ENCODE measurements around the gene INCA1. TPM values are rescaled to one million over a fixed set of nuclear protein-coding genes. Genes with fewer than 3 reads are reported as not detected.

The INCA1 gene
- total and polyA plus RNA-seq, 2 of the 13 experiments (the other 11 are each of a cell fraction or from before 2014, with no cell fraction given), result 0.93 to 2.6 TPM

DNA sequence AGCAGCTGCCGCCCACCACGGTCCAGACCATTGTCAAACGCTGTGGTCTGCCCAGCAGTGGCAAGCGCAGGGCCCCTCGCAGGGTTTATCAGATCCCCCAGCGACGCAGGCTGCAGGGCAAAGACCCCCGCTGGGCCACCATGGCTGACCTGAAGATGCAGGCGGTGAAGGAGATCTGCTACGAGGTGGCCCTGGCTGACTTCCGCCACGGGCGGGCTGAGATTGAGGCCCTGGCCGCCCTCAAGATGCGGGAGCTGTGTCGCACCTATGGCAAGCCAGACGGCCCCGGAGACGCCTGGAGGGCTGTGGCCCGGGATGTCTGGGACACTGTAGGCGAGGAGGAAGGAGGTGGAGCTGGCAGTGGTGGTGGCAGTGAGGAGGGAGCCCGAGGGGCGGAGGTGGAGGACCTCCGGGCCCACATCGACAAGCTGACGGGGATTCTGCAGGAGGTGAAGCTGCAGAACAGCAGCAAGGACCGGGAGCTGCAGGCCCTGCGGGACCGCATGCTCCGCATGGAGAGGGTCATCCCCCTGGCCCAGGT is 24.9 kb upstream of the INCA1 start (continued):
- TF ChIP-seq, protein P1, sequence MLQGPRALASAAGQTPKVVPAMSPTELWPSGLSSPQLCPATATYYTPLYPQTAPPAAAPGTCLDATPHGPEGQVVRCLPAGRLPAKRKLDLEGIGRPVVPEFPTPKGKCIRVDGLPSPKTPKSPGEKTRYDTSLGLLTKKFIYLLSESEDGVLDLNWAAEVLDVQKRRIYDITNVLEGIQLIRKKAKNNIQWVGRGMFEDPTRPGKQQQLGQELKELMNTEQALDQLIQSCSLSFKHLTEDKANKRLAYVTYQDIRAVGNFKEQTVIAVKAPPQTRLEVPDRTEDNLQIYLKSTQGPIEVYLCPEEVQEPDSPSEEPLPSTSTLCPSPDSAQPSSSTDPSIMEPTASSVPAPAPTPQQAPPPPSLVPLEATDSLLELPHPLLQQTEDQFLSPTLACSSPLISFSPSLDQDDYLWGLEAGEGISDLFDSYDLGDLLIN (CRISPR knock-in tag; IDR thresholded peaks at IDR 0.05; ENCODE audit: borderline replicate concordance), result no peak
- TF ChIP-seq GLI4 (CRISPR knock-in tag; IDR thresholded peaks at IDR 0.05; ENCODE audit: borderline replicate concordance), result no peak
- no peak for TF ChIP-seq TGIF2 (CRISPR knock-in tag; IDR thresholded peaks at IDR 0.05)
- no peak for TF ChIP-seq ARID2 (CRISPR knock-in tag; IDR thresholded peaks at IDR 0.05; ENCODE audit: borderline replicate concordance)
- no peak for TF ChIP-seq SUZ12 (IDR thresholded peaks at IDR 0.05; ENCODE audit: low read depth, low read length)

DNA sequence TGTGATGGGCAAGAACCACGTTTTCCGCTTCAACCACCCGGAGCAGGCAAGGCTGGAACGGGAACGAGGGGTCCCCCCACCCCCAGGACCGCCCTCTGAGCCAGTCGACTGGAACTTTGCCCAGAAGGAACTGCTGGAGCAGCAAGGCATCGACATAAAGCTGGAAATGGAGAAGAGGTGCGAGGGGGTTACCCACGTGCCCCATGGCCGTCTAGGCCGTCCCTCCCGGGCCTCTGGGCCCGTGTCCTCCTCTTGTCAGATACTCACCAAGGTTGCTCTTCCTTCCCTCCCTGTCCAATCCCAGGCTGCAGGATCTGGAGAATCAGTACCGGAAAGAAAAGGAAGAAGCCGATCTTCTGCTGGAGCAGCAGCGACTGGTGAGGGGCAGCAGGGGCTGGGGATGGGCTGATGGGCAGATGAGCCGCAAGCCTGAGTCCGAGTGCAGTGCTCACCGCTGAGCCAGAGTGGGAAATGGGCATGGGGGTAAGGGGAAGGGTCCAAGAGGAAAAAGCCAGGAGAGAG is 23.2 kb upstream of the INCA1 start:
- in situ Hi-C loops (cut with HindIII; ENCODE audit: extremely low pct_ligation_motif_present, low pct_unique_long_range_greater_than_20kb) (no loop called here), intact Hi-C loops (cut with micrococcal nuclease; ENCODE audit: unreplicated experiment) (no loop called here)
- no peaks in the 10 kb centered on the region for H4K20me1 ChIP-seq (ENCODE audit: insufficient read depth, low read length)
- H3K9ac ChIP-seq (ENCODE audit: insufficient read depth, low read depth, low read length), result no peak overlapping the region
- H3K4me3 ChIP-seq (replicated peaks in 1 of 3; ENCODE audit: insufficient read depth in 1 of 3, low read depth in 2 of 3, low read length in 3 of 3), result no peak overlapping the region
- ChIA-PET POLR2A (no interaction called here), CTCF (ENCODE audit: low intra/inter-chr PET ratio, low total read pairs) (no interaction called here)
- H3K36me3 ChIP-seq (replicated peaks in 1 of 2; ENCODE audit: control insufficient read depth in 1 of 2, insufficient read depth in 2 of 2, low read length in 2 of 2), result peaks cover 28 to 63% of the 10 kb centered on the region in 2 experiments
- no peak for DNase-seq (ENCODE audit: low spot score)
- H3K27ac ChIP-seq (ENCODE audit: extremely low read length, insufficient read depth, low read length), result no peak overlapping the region
- H3K9me3 ChIP-seq (ENCODE audit: low read length), result no peaks in the 10 kb centered on the region
- WGBS (ENCODE audit: low lambda C conversion rate), result 97% methylated on average over 20 of the region's 20 CpGs
- ATAC-seq, result no peak
- H3K4me2 ChIP-seq (ENCODE audit: low read depth, low read length), result no peak overlapping the region
- TF ChIP-seq NR3C1 (CRISPR knock-in tag; IDR thresholded peaks at IDR 0.05) (no peak), ZNF569 (CRISPR knock-in tag; IDR thresholded peaks at IDR 0.05; ENCODE audit: borderline replicate concordance) (no peak), ZSCAN12 (CRISPR knock-in tag; IDR thresholded peaks at IDR 0.05) (no peak), NCOA1 (CRISPR knock-in tag; IDR thresholded peaks at IDR 0.05) (no peak)
- TF ChIP-seq, protein P2, sequence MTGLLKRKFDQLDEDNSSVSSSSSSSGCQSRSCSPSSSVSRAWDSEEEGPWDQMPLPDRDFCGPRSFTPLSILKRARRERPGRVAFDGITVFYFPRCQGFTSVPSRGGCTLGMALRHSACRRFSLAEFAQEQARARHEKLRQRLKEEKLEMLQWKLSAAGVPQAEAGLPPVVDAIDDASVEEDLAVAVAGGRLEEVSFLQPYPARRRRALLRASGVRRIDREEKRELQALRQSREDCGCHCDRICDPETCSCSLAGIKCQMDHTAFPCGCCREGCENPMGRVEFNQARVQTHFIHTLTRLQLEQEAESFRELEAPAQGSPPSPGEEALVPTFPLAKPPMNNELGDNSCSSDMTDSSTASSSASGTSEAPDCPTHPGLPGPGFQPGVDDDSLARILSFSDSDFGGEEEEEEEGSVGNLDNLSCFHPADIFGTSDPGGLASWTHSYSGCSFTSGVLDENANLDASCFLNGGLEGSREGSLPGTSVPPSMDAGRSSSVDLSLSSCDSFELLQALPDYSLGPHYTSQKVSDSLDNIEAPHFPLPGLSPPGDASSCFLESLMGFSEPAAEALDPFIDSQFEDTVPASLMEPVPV (CRISPR knock-in tag; IDR thresholded peaks at IDR 0.05), result no peak
- TF ChIP-seq, protein P3, sequence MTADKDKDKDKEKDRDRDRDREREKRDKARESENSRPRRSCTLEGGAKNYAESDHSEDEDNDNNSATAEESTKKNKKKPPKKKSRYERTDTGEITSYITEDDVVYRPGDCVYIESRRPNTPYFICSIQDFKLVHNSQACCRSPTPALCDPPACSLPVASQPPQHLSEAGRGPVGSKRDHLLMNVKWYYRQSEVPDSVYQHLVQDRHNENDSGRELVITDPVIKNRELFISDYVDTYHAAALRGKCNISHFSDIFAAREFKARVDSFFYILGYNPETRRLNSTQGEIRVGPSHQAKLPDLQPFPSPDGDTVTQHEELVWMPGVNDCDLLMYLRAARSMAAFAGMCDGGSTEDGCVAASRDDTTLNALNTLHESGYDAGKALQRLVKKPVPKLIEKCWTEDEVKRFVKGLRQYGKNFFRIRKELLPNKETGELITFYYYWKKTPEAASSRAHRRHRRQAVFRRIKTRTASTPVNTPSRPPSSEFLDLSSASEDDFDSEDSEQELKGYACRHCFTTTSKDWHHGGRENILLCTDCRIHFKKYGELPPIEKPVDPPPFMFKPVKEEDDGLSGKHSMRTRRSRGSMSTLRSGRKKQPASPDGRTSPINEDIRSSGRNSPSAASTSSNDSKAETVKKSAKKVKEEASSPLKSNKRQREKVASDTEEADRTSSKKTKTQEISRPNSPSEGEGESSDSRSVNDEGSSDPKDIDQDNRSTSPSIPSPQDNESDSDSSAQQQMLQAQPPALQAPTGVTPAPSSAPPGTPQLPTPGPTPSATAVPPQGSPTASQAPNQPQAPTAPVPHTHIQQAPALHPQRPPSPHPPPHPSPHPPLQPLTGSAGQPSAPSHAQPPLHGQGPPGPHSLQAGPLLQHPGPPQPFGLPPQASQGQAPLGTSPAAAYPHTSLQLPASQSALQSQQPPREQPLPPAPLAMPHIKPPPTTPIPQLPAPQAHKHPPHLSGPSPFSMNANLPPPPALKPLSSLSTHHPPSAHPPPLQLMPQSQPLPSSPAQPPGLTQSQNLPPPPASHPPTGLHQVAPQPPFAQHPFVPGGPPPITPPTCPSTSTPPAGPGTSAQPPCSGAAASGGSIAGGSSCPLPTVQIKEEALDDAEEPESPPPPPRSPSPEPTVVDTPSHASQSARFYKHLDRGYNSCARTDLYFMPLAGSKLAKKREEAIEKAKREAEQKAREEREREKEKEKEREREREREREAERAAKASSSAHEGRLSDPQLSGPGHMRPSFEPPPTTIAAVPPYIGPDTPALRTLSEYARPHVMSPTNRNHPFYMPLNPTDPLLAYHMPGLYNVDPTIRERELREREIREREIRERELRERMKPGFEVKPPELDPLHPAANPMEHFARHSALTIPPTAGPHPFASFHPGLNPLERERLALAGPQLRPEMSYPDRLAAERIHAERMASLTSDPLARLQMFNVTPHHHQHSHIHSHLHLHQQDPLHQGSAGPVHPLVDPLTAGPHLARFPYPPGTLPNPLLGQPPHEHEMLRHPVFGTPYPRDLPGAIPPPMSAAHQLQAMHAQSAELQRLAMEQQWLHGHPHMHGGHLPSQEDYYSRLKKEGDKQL (CRISPR knock-in tag; IDR thresholded peaks at IDR 0.05; ENCODE audit: low read depth), result no peak
- TF ChIP-seq, protein P4, sequence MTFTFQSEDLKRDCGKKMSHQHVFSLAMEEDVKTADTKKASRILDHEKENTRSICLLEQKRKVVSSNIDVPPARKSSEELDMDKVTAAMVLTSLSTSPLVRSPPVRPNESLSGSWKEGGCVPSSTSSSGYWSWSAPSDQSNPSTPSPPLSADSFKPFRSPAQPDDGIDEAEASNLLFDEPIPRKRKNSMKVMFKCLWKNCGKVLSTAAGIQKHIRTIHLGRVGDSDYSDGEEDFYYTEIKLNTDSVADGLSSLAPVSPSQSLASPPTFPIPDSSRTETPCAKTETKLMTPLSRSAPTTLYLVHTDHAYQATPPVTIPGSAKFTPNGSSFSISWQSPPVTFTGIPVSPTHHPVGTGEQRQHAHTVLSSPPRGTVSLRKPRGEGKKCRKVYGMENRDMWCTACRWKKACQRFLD (CRISPR knock-in tag; IDR thresholded peaks at IDR 0.05; ENCODE audit: borderline replicate concordance), result no peak
- H3K4me1 ChIP-seq (ENCODE audit: insufficient read depth, low read length), result no peaks in the 10 kb centered on the region
- no TSS peak for BruUV-seq (replicated peaks)
- H2AFZ ChIP-seq (ENCODE audit: low read length), result no peak overlapping the region
- H3K27me3 ChIP-seq (ENCODE audit: control insufficient read depth in 1 of 2, insufficient read depth in 2 of 2, low read length in 2 of 2), result no peaks in the 10 kb centered on the region
- FAIRE-seq, result no peak
- no peaks in the 10 kb centered on the region for H3K79me2 ChIP-seq (ENCODE audit: insufficient read depth, low read length)

All from HepG2 (cell line).